Measurements from ENCODE around the gene KSR1. TPM values are rescaled to one million over a fixed set of nuclear protein-coding genes. Genes with fewer than 3 reads are reported as not detected.

The KSR1 gene
- total RNA-seq, 1 experiment from 2014 or later: 0.96 TPM

GRCh38 chr17:27535178-27535928 lies 79.1 kb downstream of the KSR1 start:
- no peak for DNase-seq (ENCODE audit: low read depth)

DNA sequence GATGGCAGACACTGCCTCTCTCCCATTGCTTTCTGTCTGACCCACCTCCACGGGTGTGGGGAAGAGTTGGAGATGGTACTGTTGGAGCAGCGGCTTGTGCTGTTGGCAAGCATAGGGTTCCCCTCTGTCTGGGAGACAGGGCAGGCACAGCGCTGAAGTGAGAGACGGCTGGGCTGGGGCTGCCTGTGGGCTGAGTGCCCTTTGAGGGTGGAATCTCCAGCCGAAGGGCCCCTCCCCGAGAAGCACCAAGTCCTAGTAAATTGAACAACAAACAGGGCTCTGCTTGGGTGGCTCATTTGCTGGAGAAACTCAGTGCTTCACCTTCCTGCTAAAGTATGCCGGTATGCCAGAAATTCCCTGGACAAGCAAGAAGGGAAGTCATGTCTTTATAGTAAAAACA lies 79.7 kb downstream of the KSR1 start:
- no peak for DNase-seq (ENCODE audit: low read depth)

- DNase-seq (ENCODE audit: low read depth): no peak
Measured at GRCh38 chr17:27536781-27537180, 80.5 kb downstream of the KSR1 start.

- DNase-seq (ENCODE audit: low read depth): no peak
Measured at GRCh38 chr17:27538156-27538955, 82.1 kb downstream of the KSR1 start.

DNA sequence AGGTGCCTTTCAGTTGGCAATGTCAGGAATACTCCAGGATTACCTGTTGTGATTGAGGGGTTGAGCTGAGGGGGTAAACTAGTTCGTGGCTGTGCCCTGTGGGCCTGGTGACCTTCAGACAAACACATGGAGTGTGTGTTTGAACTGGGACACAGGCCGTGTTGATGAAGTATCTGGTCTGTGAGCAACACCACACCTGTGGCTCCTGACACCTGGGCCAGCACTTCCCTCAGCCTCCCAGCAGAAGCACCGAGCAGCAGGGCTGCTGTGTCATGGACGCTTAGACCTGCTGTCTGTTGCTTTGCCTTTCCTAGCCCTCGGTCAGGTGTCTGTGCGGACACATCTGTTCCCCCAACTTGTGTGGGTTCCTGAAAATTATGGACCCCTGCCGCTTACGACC lies 82.9 kb downstream of the KSR1 start:
- no peak for DNase-seq (ENCODE audit: low read depth)

- no peak for DNase-seq (ENCODE audit: low read depth)
Measured at GRCh38 chr17:27539794-27540317, 83.6 kb downstream of the KSR1 start.

- DNase-seq (ENCODE audit: low read depth): peak; percentile 32
Measured at GRCh38 chr17:27540318-27541101, 84.3 kb downstream of the KSR1 start.

DNA sequence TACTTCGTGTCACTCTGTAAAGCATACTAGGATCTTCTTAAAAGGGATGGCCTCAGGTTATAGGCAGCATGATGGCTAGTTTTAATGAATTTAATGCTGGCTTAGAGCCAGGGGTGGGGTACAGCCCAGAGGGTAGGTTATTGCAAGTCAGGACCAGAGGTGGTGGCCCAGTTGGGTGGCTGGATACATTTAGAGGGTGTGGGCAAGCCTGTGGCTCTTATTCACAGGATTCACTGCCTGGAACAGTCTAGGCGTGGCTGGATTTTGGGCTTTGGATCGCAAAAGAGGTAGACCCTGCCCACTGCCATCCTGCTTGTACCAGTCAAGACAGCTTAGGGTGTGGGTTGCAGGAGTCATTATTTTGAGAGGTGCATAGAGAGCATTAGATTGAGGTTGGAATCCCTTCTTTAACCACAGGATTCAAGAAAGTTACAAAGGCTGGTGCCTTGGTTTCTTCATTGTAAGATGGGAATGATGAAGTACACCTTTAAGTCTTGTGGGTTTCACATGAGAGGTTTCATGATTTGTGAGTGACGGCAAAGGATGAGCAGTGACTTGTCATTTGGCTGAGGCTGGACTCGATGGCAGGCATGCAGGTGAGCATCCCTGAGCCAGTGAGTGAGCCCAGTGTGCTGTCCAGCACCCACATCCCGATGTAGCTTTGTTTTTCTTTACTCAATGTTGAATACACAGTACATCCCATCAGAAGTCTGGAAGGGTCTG lies 85.2 kb downstream of the KSR1 start:
- no peak for DNase-seq (ENCODE audit: low read depth)

DNA sequence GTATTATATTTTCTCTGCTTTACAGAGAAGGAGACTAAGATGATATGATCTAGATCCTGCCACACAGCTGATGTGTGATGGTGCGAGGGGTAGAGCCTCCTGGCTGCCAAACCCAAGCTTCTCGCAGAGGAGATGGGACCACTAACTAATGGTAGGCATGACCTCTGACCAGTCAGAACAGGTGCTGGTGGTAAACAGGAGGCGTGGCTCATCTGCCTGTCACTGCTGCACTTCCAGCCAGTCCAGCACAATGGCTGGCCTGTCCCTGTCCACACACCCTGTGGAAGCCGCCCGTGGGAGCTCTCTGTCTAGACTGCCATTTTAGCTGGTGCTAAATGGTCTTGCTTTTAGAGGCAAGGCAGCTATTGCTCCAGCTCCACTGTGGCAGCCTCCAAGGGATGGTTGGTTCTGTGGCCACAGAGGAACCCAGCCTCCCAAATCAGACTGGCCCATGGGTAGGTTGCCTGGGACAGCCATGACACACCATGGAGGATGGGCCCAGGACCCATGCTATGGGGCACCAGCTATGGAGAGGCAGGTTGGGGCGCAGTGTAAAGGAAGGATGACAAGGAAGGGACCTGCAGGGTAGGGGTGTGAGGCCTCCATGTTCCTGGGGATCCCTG lies 86.7 kb downstream of the KSR1 start:
- DNase-seq (ENCODE audit: low read depth): no peak

- no peak for DNase-seq (ENCODE audit: low read depth)
Measured at GRCh38 chr17:27543464-27543856, 87.2 kb downstream of the KSR1 start.

GRCh38 chr17:27543958-27544349 lies 87.7 kb downstream of the KSR1 start:
- DNase-seq (ENCODE audit: low read depth): no peak

GRCh38 chr17:27544350-27545131 lies 88.3 kb downstream of the KSR1 start:
- DNase-seq (ENCODE audit: low read depth): peak; percentile 87

GRCh38 chr17:27545562-27546229 lies 89.4 kb downstream of the KSR1 start:
- DNase-seq (ENCODE audit: low read depth): peak; percentile 84

DNA sequence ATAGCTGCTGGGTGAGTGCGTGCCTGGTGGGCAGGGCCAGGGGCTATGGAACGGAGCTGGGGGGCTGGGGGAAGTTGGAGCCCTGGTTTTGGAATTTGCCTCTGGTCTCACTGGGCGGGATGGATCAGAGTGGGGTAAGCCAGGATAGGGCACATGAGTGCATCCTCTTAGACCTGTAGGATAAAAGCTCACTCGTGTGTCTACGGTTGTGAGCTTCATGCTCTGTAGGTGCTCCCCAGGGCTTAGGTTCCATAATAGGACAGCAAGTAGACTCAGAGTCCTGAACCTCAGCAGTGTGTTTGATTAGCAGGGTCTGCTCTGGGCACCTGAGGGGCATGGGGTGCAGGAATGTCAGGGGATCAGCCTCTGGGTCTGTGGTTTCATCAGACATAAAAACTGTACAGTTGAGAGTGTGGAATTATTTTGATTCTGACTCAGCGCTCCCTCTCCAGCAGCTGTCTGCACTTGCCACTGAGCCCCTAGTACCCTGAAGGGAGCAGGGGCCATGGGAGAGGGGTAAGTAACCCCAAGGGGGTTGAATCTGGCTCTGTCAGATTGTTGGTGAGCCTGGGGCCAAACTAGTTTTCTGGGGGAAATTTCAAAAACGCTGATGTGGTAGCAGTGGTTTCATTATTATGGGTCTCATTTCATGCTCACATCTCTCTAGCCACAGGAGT lies 90.5 kb downstream of the KSR1 start:
- DNase-seq (ENCODE audit: low read depth): peak; percentile 35

DNA sequence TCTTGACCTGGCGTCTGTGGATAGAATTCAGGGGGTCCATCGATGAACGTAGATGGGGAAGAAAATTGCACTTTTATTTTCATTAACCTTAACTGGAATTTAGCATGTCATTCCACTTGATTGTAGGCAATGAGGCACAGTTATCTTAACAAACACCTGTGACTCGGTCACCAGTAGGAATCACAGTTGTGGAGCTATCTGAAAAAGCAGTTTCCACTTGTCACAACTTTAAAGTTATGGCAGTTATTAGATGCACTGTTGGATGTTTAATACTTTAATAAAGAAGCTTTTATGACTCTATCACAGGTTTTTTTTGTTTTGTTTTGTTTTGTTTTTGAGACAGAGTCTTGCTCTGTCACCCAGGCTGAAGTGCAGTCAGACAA lies 91.0 kb downstream of the KSR1 start:
- DNase-seq (ENCODE audit: low read depth): no peak

- no peak for DNase-seq (ENCODE audit: low read depth)
Measured at GRCh38 chr17:27548369-27548768, 92.1 kb downstream of the KSR1 start.

DNA sequence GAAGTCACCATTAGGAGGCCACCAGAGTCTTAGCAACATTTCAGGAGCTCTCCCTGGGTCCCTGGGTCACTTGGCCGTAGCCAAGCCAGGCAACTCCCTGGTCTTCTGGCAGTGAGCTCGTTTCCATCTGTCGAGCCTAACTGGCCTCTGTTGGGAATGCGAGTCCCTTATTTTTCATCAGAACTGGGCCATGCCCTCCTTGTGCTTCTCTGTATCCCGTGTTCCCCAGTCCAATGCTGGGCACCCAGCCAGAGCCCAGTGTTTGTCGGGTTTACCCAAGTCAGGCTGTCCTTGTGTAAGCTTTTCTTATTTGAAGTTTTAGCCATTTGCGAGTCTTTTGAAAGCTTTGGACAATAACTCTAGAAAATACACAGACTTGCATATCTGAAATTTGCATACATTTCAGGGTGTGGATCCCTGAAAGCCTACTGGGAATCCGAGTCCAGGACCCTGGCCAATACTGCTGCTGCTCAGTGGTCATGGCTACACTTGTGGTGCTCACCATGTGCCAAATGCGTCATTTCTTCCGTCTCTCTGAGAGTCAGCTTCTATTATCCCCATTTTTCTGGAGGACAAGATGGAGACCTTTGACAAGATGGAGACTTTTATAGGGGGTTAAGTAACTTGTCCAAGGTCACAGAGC lies 93.1 kb downstream of the KSR1 start:
- DNase-seq (ENCODE audit: low read depth): no peak

GRCh38 chr17:27550291-27550930 lies 94.2 kb downstream of the KSR1 start:
- DNase-seq (ENCODE audit: low read depth): no peak

Measured in RPMI7951 (cell line).